Measurements from ENCODE around the gene MATN1.

Gene MATN1

GRCh38 chr1:30737357-30738039 lies 14.1 kb upstream of the MATN1 start:
- Histone ChIP-seq H3K4me3 (ENCODE audit: low read length) (no peak overlapping the region), H3K36me3 (ENCODE audit: insufficient read depth, low read length) (no peaks in the 10 kb centered on the region), H2AFZ (ENCODE audit: low read depth, low read length) (no peak overlapping the region), H3K27me3 (ENCODE audit: insufficient read depth, low read length) (peaks cover 5% of the 10 kb centered on the region), H3K9me3 (ENCODE audit: low read length) (no peaks in the 10 kb centered on the region), H3K4me1 (ENCODE audit: insufficient read depth, low read length) (peaks cover 4% of the 10 kb centered on the region)

- Histone ChIP-seq H3K9me3 (ENCODE audit: low read length) (no peaks in the 10 kb centered on the region), H3K36me3 (ENCODE audit: insufficient read depth, low read length) (no peaks in the 10 kb centered on the region), H3K4me3 (ENCODE audit: low read length) (no peak overlapping the region), H3K4me1 (ENCODE audit: insufficient read depth, low read length) (peaks cover 6% of the 10 kb centered on the region), H2AFZ (ENCODE audit: low read depth, low read length) (no peak overlapping the region), H3K27me3 (ENCODE audit: insufficient read depth, low read length) (no peaks in the 10 kb centered on the region)
Observed at GRCh38 chr1:30735668-30736498, 12.5 kb upstream of the MATN1 start.

GRCh38 chr1:30735124-30735523 lies 11.7 kb upstream of the MATN1 start:
- no peaks in the 10 kb centered on the region for H3K27me3 ChIP-seq (ENCODE audit: insufficient read depth, low read length)
- peaks cover 6% of the 10 kb centered on the region for H3K4me1 ChIP-seq (ENCODE audit: insufficient read depth, low read length)
- no peaks in the 10 kb centered on the region for H3K9me3 ChIP-seq (ENCODE audit: low read length)
- H3K4me3 ChIP-seq (ENCODE audit: low read length), result no peak overlapping the region
- no peak overlapping the region for H2AFZ ChIP-seq (ENCODE audit: low read depth, low read length)
- no peaks in the 10 kb centered on the region for H3K36me3 ChIP-seq (ENCODE audit: insufficient read depth, low read length)

- Histone ChIP-seq H2AFZ (ENCODE audit: low read depth, low read length) (no peak overlapping the region), H3K4me1 (ENCODE audit: insufficient read depth, low read length) (peaks cover 6% of the 10 kb centered on the region), H3K27me3 (ENCODE audit: insufficient read depth, low read length) (no peaks in the 10 kb centered on the region), H3K9me3 (ENCODE audit: low read length) (no peaks in the 10 kb centered on the region), H3K36me3 (ENCODE audit: insufficient read depth, low read length) (no peaks in the 10 kb centered on the region), H3K4me3 (ENCODE audit: low read length) (no peak overlapping the region)
Observed at GRCh38 chr1:30734580-30734979, 11.2 kb upstream of the MATN1 start.

GRCh38 chr1:30734106-30734505 lies 10.7 kb upstream of the MATN1 start:
- Histone ChIP-seq H3K9me3 (ENCODE audit: low read length) (no peaks in the 10 kb centered on the region), H3K4me1 (ENCODE audit: insufficient read depth, low read length) (peaks cover 6% of the 10 kb centered on the region), H3K4me3 (ENCODE audit: low read length) (no peak overlapping the region), H2AFZ (ENCODE audit: low read depth, low read length) (no peak overlapping the region), H3K27me3 (ENCODE audit: insufficient read depth, low read length) (no peaks in the 10 kb centered on the region), H3K36me3 (ENCODE audit: insufficient read depth, low read length) (no peaks in the 10 kb centered on the region)

GRCh38 chr1:30733493-30733892 lies 10.1 kb upstream of the MATN1 start:
- Histone ChIP-seq H3K4me1 (ENCODE audit: insufficient read depth, low read length) (peaks cover 6% of the 10 kb centered on the region), H2AFZ (ENCODE audit: low read depth, low read length) (no peak overlapping the region), H3K9me3 (ENCODE audit: low read length) (no peaks in the 10 kb centered on the region), H3K27me3 (ENCODE audit: insufficient read depth, low read length) (no peaks in the 10 kb centered on the region), H3K4me3 (ENCODE audit: low read length) (no peak overlapping the region), H3K36me3 (ENCODE audit: insufficient read depth, low read length) (no peaks in the 10 kb centered on the region)

- Histone ChIP-seq H3K27me3 (ENCODE audit: insufficient read depth, low read length) (no peaks in the 10 kb centered on the region), H3K4me1 (ENCODE audit: insufficient read depth, low read length) (peaks cover 7% of the 10 kb centered on the region), H3K9me3 (ENCODE audit: low read length) (no peaks in the 10 kb centered on the region), H3K4me3 (ENCODE audit: low read length) (no peak overlapping the region), H3K36me3 (ENCODE audit: insufficient read depth, low read length) (no peaks in the 10 kb centered on the region), H2AFZ (ENCODE audit: low read depth, low read length) (no peak overlapping the region)
Observed at GRCh38 chr1:30732277-30732996, 9.1 kb upstream of the MATN1 start.

GRCh38 chr1:30731806-30732276 lies 8.5 kb upstream of the MATN1 start:
- Histone ChIP-seq H2AFZ (ENCODE audit: low read depth, low read length) (no peak overlapping the region), H3K27me3 (ENCODE audit: insufficient read depth, low read length) (no peaks in the 10 kb centered on the region), H3K9me3 (ENCODE audit: low read length) (no peaks in the 10 kb centered on the region), H3K36me3 (ENCODE audit: insufficient read depth, low read length) (no peaks in the 10 kb centered on the region), H3K4me1 (ENCODE audit: insufficient read depth, low read length) (peaks cover 13% of the 10 kb centered on the region), H3K4me3 (ENCODE audit: low read length) (no peak overlapping the region)

- peaks cover 19% of the 10 kb centered on the region for H3K4me1 ChIP-seq (ENCODE audit: insufficient read depth, low read length)
Observed at GRCh38 chr1:30731109-30731805, 7.9 kb upstream of the MATN1 start.

GRCh38 chr1:30730346-30731108 lies 7.1 kb upstream of the MATN1 start:
- Histone ChIP-seq H3K4me3 (ENCODE audit: low read length) (no peak overlapping the region), H2AFZ (ENCODE audit: low read depth, low read length) (no peak overlapping the region), H3K9me3 (ENCODE audit: low read length) (no peaks in the 10 kb centered on the region), H3K27me3 (ENCODE audit: insufficient read depth, low read length) (no peaks in the 10 kb centered on the region), H3K36me3 (ENCODE audit: insufficient read depth, low read length) (no peaks in the 10 kb centered on the region), H3K4me1 (ENCODE audit: insufficient read depth, low read length) (peaks cover 26% of the 10 kb centered on the region)

More at GRCh38 chr1:30731109-30731805, 7.9 kb upstream of the MATN1 start:
- no peaks in the 10 kb centered on the region for H3K9me3 ChIP-seq (ENCODE audit: low read length)
- H2AFZ ChIP-seq (ENCODE audit: low read depth, low read length), result no peak overlapping the region
- H3K27me3 ChIP-seq (ENCODE audit: insufficient read depth, low read length), result no peaks in the 10 kb centered on the region
- H3K4me3 ChIP-seq (ENCODE audit: low read length), result no peak overlapping the region
- H3K36me3 ChIP-seq (ENCODE audit: insufficient read depth, low read length), result no peaks in the 10 kb centered on the region

GRCh38 chr1:30729901-30730300 lies 6.5 kb upstream of the MATN1 start:
- Histone ChIP-seq H3K27me3 (ENCODE audit: insufficient read depth, low read length) (no peaks in the 10 kb centered on the region), H3K9me3 (ENCODE audit: low read length) (no peaks in the 10 kb centered on the region), H3K4me3 (ENCODE audit: low read length) (no peak overlapping the region), H3K36me3 (ENCODE audit: insufficient read depth, low read length) (no peaks in the 10 kb centered on the region), H3K4me1 (ENCODE audit: insufficient read depth, low read length) (peaks cover 27% of the 10 kb centered on the region), H2AFZ (ENCODE audit: low read depth, low read length) (no peak overlapping the region)
